Transverse colon (tissue), 4 donors: ENCODE measurements around the gene CNTN4. TPM values are rescaled to one million over a fixed set of nuclear protein-coding genes. Genes with fewer than 3 reads are reported as not detected.

Experiments used
- DNase-seq: peaks from one replicate; pipeline ENCODE4 v3.0.0-alpha.2; 2019
- H3K27ac ChIP-seq, 4 donors: fragments of 200-600 bp; sonication (generic); 2 replicates each; pipeline ENCODE4 v1.5.1; 2016 to 2018; ENCODE audit warnings: inconsistent platforms in 4 of 4
- H3K27me3 ChIP-seq: fragments of 200-600 bp; sonication (generic); 2 replicates; pipeline ENCODE4 v1.5.1; 2017; ENCODE audit warnings: inconsistent platforms
- H3K36me3 ChIP-seq, 4 donors: fragments of 200-600 bp; sonication (generic); 2 replicates each; pipeline ENCODE4 v1.5.1; 2017 to 2019; ENCODE audit warnings: inconsistent platforms in 4 of 4
- H3K4me1 ChIP-seq, 4 donors: fragments of 200-600 bp; sonication (generic); 2 replicates each; pipeline ENCODE4 v1.5.1; 2017 to 2020; ENCODE audit warnings: inconsistent platforms in 4 of 4
- H3K4me3 ChIP-seq, 4 donors: fragments of 200-600 bp; sonication (generic); 1 replicate in 1 of 4; 2 replicates in 3 of 4; pipeline versions ENCODE4 v1.5.1 to v1.6.1; 2017 to 2019; ENCODE audit warnings: inconsistent platforms in 4 of 4
- H3K9me3 ChIP-seq, 2 donors: fragments of 200-600 bp; sonication (generic); 2 replicates each; pipeline ENCODE4 v1.5.1; 2017 to 2019; ENCODE audit warnings: inconsistent platforms in 2 of 2
- CTCF ChIP-seq, 5 experiments: fragments of 200-600 bp in 3 of 5; fragments of 450-650 bp in 2 of 5; sonication (generic) in 3 of 5; IDR thresholded peaks; 1 replicate in 2 of 5; 2 replicates in 3 of 5; pipeline ENCODE4 v1.5.1; 2016 to 2017; ENCODE audit warnings: antibody characterized with exemption in 5 of 5, inconsistent platforms in 3 of 5, mild to moderate bottlenecking in 2 of 5, moderate library complexity in 1 of 5
- EP300 ChIP-seq: sonication (generic); formaldehyde crosslinking; IDR thresholded peaks from one replicate; pipeline ENCODE4 v1.6.1; 2017; ENCODE audit warnings: antibody characterized with exemption, low read depth
- POLR2A ChIP-seq: fragments of 450-650 bp; IDR thresholded peaks from one replicate; pipeline ENCODE4 v1.6.1; 2016; ENCODE audit warnings: antibody characterized with exemption, mild to moderate bottlenecking, moderate library complexity
- POLR2AphosphoS5 ChIP-seq, 3 donors: sonication (generic); formaldehyde crosslinking; IDR thresholded peaks; one replicate each; pipeline ENCODE4 v1.6.1; 2016; ENCODE audit warnings: antibody characterized with exemption in 3 of 3
- WGBS, 2 donors: methylation state at CpG; one replicate each; pipeline ENCODE4 v1.1.5; 2018; ENCODE audit warnings: low coverage in 1 of 2; 5-methylcytosine and 5-hydroxymethylcytosine counted together
- in situ Hi-C, 4 donors: fragments of 200-750 bp; cut with MboI; loops; one replicate each; pipeline versions ENCODE4 v1.15.0 to v1.15.1; 2017; ENCODE audit warnings: low sequenced_read_pairs in 3 of 4, low pct_ligation_motif_present in 1 of 4, low pct_unique_long_range_greater_than_20kb in 1 of 4
- intact Hi-C: fragments of 100-400 bp; cut with DNase I; formaldehyde crosslinking; loops from one replicate; pipeline ENCODE4 v1.15.1; 2023; ENCODE audit warnings: low total_unique reads
- total RNA-seq, 4 donors: library from RNA; depleted of rRNA; stranded (reverse); fragments of >200 nt; gene quantifications; one replicate each; pipeline ENCODE4 v1.1.0, GENCODE V29; 2016

Gene CNTN4
- total RNA-seq, 4 donors from 2014 or later = 17.6 to 49.0 (median 17.8) TPM

GRCh38 chr3:2853651-2854050 is 755.0 kb downstream of the CNTN4 start:
- no peak overlapping the region for H3K4me3 ChIP-seq
- intact Hi-C loops (no loop called here), in situ Hi-C loops (no loop called here)
- no peak for DNase-seq
- TF ChIP-seq CTCF (IDR thresholded peaks at IDR 0.05) = no peak
- no peak for TF ChIP-seq POLR2A
- TF ChIP-seq EP300 = no peak
- no peak for TF ChIP-seq POLR2AphosphoS5 (IDR thresholded peaks at IDR 0.05)
- no peaks in the 10 kb centered on the region for H3K36me3 ChIP-seq
- no peaks in the 10 kb centered on the region for H3K9me3 ChIP-seq
- no peaks in the 10 kb centered on the region for H3K27me3 ChIP-seq
- H3K4me1 ChIP-seq = peaks cover 0 to 15% (median 4%) of the 10 kb centered on the region in 4 donors
- WGBS, 2 donors = 96 to 97% methylated on average over 3 to 5 of the region's 5 CpGs
- no peak overlapping the region for H3K27ac ChIP-seq

- DNase-seq = no peak
- Histone ChIP-seq H3K36me3 (no peaks in the 10 kb centered on the region), H3K9me3 (no peaks in the 10 kb centered on the region), H3K4me1 (peaks cover 0 to 6% (median 3%) of the 10 kb centered on the region in 4 donors), H3K4me3 (no peak overlapping the region), H3K27ac (no peak overlapping the region), H3K27me3 (no peaks in the 10 kb centered on the region)
- TF ChIP-seq EP300 = no peak
- TF ChIP-seq CTCF (IDR thresholded peaks at IDR 0.05) = no peak
- TF ChIP-seq POLR2A = no peak
- no peak for TF ChIP-seq POLR2AphosphoS5 (IDR thresholded peaks at IDR 0.05)
- 64 to 68% methylated on average over 7 to 12 of the region's 12 CpGs for WGBS, 2 donors
- in situ Hi-C loops = no loop called here
- intact Hi-C loops = no loop called here
These were observed 757.8 kb downstream of the CNTN4 start for GRCh38 chr3:2856138-2857133.

GRCh38 chr3:2860626-2861025 is 762.0 kb downstream of the CNTN4 start:
- Histone ChIP-seq H3K4me3 (no peak overlapping the region), H3K27me3 (no peaks in the 10 kb centered on the region), H3K4me1 (no peaks in the 10 kb centered on the region), H3K9me3 (no peaks in the 10 kb centered on the region), H3K27ac (no peak overlapping the region), H3K36me3 (no peaks in the 10 kb centered on the region)
- TF ChIP-seq POLR2A = no peak
- TF ChIP-seq POLR2AphosphoS5 (IDR thresholded peaks at IDR 0.05) = no peak
- TF ChIP-seq CTCF (IDR thresholded peaks at IDR 0.05) = no peak
- no peak for TF ChIP-seq EP300
- intact Hi-C loops (no loop called here), in situ Hi-C loops (no loop called here)
- DNase-seq = no peak
- 67 to 92% methylated on average over 2 of the region's 2 CpGs for WGBS, 2 donors

- Histone ChIP-seq H3K4me3 (no peak overlapping the region), H3K36me3 (no peaks in the 10 kb centered on the region), H3K9me3 (no peaks in the 10 kb centered on the region), H3K27me3 (no peaks in the 10 kb centered on the region), H3K27ac (no peak overlapping the region), H3K4me1 (no peaks in the 10 kb centered on the region)
- 79 to 82% methylated on average over 1 of the region's 1 CpG for WGBS, 2 donors
- no peak for DNase-seq
- in situ Hi-C loops (no loop called here), intact Hi-C loops (no loop called here)
- TF ChIP-seq CTCF (IDR thresholded peaks at IDR 0.05) (no peak), POLR2A (no peak), EP300 (no peak), POLR2AphosphoS5 (IDR thresholded peaks at IDR 0.05) (no peak)
These were observed 762.5 kb downstream of the CNTN4 start for GRCh38 chr3:2861120-2861519.
